GM21786 (cell line): ENCODE measurements around the gene IL1RAPL1.

ENCODE experiments used
- ATAC-seq: cut with Tn5 transposase; IDR thresholded peaks from one replicate; pipeline ENCODE4 v1.9.1; 2021; ENCODE audit not compliant: unreplicated experiment

The IL1RAPL1 gene

GRCh38 chrX:29699239-29699638, 1112.0 kb downstream of the IL1RAPL1 start:
- ATAC-seq, result no peak

- ATAC-seq, result no peak
These were observed 1119.8 kb downstream of the IL1RAPL1 start for GRCh38 chrX:29707088-29707487.

GRCh38 chrX:29721152-29721551, 1133.9 kb downstream of the IL1RAPL1 start:
- no peak for ATAC-seq

- ATAC-seq, result no peak
These were observed 1137.1 kb downstream of the IL1RAPL1 start for GRCh38 chrX:29724316-29724715.

GRCh38 chrX:29726811-29727210, 1139.6 kb downstream of the IL1RAPL1 start:
- ATAC-seq, result no peak

GRCh38 chrX:29728639-29729038, 1141.4 kb downstream of the IL1RAPL1 start:
- ATAC-seq, result no peak

- ATAC-seq, result no peak
These were observed 1157.7 kb downstream of the IL1RAPL1 start for GRCh38 chrX:29744966-29745365.

GRCh38 chrX:29746326-29746725, 1159.1 kb downstream of the IL1RAPL1 start:
- no peak for ATAC-seq

- no peak for ATAC-seq
These were observed 1174.8 kb downstream of the IL1RAPL1 start for GRCh38 chrX:29762006-29762405.

- no peak for ATAC-seq
These were observed 1188.6 kb downstream of the IL1RAPL1 start for GRCh38 chrX:29775890-29776289.

- ATAC-seq, result no peak
These were observed 1200.4 kb downstream of the IL1RAPL1 start for GRCh38 chrX:29787656-29788055.

GRCh38 chrX:29788991-29789699, 1201.9 kb downstream of the IL1RAPL1 start:
- no peak for ATAC-seq

- no peak for ATAC-seq
These were observed 1205.1 kb downstream of the IL1RAPL1 start for GRCh38 chrX:29792335-29792734.

GRCh38 chrX:29797156-29797555, 1209.9 kb downstream of the IL1RAPL1 start:
- ATAC-seq, result no peak

GRCh38 chrX:29798469-29798868, 1211.2 kb downstream of the IL1RAPL1 start:
- no peak for ATAC-seq

- ATAC-seq, result no peak
These were observed 1225.9 kb downstream of the IL1RAPL1 start for GRCh38 chrX:29813174-29813573.

GRCh38 chrX:29824176-29824906, 1237.1 kb downstream of the IL1RAPL1 start:
- no peak for ATAC-seq

GRCh38 chrX:29826742-29827141, 1239.5 kb downstream of the IL1RAPL1 start:
- ATAC-seq, result no peak

- no peak for ATAC-seq
These were observed 1247.1 kb downstream of the IL1RAPL1 start for GRCh38 chrX:29834311-29834710.

GRCh38 chrX:29834764-29835163, 1247.5 kb downstream of the IL1RAPL1 start:
- no peak for ATAC-seq

- ATAC-seq, result no peak
These were observed 1254.5 kb downstream of the IL1RAPL1 start for GRCh38 chrX:29841750-29842149.

- no peak for ATAC-seq
These were observed 1255.3 kb downstream of the IL1RAPL1 start for GRCh38 chrX:29842552-29842951.
